Measurements from ENCODE around the gene YTHDF1.
A peak's percentile ranks its signal among the peaks of the same experiment; 100 is the strongest.

Gene YTHDF1

GRCh38 chr20:63186528-63187316 lies 29.2 kb downstream of the YTHDF1 start:
- no peak for DNase-seq (ENCODE audit: insufficient read length, low spot score)
- no peak for FAIRE-seq
- TF ChIP-seq, protein P1, sequence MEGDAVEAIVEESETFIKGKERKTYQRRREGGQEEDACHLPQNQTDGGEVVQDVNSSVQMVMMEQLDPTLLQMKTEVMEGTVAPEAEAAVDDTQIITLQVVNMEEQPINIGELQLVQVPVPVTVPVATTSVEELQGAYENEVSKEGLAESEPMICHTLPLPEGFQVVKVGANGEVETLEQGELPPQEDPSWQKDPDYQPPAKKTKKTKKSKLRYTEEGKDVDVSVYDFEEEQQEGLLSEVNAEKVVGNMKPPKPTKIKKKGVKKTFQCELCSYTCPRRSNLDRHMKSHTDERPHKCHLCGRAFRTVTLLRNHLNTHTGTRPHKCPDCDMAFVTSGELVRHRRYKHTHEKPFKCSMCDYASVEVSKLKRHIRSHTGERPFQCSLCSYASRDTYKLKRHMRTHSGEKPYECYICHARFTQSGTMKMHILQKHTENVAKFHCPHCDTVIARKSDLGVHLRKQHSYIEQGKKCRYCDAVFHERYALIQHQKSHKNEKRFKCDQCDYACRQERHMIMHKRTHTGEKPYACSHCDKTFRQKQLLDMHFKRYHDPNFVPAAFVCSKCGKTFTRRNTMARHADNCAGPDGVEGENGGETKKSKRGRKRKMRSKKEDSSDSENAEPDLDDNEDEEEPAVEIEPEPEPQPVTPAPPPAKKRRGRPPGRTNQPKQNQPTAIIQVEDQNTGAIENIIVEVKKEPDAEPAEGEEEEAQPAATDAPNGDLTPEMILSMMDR (IDR thresholded peaks at IDR 0.05; ENCODE audit: insufficient read depth, missing control alignments): no peak

- FAIRE-seq: no peak
- TF ChIP-seq, protein P1 (IDR thresholded peaks at IDR 0.05; ENCODE audit: insufficient read depth, missing control alignments): no peak
Measured at GRCh38 chr20:63186084-63186483, 29.8 kb downstream of the YTHDF1 start.

DNA sequence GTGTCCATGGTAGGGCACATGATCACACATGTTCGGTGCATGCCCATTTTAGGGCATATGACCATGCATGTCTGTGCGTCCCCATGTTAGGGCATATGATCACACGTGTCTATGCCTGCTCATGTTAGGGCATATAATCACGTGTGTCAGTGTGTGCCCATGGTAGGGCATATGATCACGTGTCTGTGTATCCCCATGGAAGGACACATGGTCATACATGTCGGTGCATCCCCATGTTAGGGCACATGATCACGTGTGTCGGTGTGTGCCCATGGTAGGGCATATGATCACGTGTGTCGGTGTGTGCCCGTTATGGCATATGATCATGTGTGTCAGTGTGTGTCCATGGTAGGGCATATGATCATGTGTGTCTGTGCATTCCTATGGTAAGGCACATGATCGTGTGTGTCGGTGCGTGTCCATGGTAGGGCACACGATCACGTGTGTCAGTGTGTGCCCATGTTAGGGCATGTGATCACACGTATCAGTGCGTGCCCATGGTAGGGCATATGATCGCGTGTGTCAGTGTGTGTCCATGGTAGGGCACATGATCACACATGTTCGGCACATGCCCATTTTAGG lies 30.6 kb downstream of the YTHDF1 start:
- DNase-seq (ENCODE audit: insufficient read length, low spot score) (no peak), FAIRE-seq (no peak)
- TF ChIP-seq, protein P1 (IDR thresholded peaks at IDR 0.05; ENCODE audit: insufficient read depth, missing control alignments): no peak

More at GRCh38 chr20:63186084-63186483, 29.8 kb downstream of the YTHDF1 start:
- no peak for DNase-seq (ENCODE audit: insufficient read length, low spot score)

DNA sequence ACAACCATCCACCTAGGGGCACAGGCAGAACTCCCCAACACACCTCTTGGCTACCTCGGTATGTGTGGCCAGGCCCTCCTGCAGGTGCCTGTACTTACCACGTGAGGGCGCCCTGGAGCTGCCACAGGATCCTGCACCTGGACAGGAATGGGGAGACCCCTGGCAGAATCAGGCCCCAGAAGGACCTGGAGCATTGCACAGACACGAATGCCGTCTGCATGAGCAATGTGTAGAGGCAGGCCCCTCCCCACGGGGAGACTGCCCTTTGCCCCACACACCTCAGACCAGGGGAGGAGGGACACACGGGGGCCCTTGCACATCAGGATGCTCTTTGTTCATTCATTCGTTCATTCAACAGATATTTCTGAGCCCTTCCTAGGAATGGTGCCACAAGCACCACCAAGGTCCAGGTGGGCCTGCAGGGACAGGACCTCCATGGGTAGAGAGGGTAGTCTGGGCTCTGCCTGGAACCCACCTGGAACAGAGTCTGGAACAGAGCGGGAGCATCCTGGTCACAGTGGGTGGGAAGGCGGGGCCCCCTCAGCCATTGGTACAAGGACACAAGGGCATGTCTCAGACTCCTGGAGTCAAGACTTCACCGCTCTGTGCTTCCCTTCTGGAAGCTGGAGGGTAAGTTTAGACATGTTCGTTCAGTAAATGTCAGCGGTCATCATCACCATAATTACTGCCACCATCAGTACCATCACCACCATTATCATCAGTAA lies 32.3 kb downstream of the YTHDF1 start:
- TF ChIP-seq, protein P1 (IDR thresholded peaks at IDR 0.05; ENCODE audit: insufficient read depth, missing control alignments): peak; percentile 79
- DNase-seq (ENCODE audit: insufficient read length, low spot score) (no peak), FAIRE-seq (no peak)

DNA sequence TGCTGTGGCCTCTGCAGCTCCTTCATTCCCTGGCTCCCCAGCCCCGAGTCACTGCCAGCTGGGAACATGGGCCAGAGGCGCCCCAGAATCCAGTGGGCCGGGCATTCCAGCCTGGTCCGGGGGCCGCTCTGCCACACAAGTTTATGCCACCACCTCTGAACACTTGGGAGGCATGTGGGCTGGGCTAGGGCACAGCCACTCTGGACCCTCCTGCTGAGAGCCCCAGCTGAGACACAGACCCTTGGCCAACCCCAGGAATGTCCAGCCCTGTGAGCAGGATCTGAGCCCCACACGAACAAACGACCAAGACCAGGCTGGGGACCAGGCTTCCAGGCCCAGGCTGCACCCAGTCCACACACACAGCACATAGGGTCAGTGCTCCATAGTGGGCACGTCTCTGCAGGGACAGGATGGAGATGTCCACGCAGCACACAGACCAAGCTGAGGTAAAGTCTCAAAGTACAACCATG lies 33.0 kb downstream of the YTHDF1 start:
- no peak for FAIRE-seq

GRCh38 chr20:63182425-63182824 lies 33.5 kb downstream of the YTHDF1 start:
- TF ChIP-seq, protein P1 (IDR thresholded peaks at IDR 0.05; ENCODE audit: insufficient read depth, missing control alignments): no peak
- DNase-seq (ENCODE audit: insufficient read length, low spot score) (no peak), FAIRE-seq (no peak)

More for the DNA sequence above, 33.0 kb downstream of the YTHDF1 start:
- DNase-seq (ENCODE audit: insufficient read length, low spot score): no peak
- TF ChIP-seq, protein P1 (IDR thresholded peaks at IDR 0.05; ENCODE audit: insufficient read depth, missing control alignments): no peak

Data from D721Med (cell line).